Endothelial cell of umbilical vein (primary cell): ENCODE data around the gene MRFAP1. TPM values are rescaled to one million over a fixed set of nuclear protein-coding genes. Genes with fewer than 3 reads are reported as not detected.

Experiments
- BruUV-seq: library from RNA; stranded (reverse); fragments of 400-500 nt; replicated peaks from 2 replicates; lab custom pipeline; 2021; lab: Mats Ljungman, UMichigan
- CTCF ChIA-PET: fragments of 300-600, 350-600 bp; sonication (Branson Sonifier 250); formaldehyde crosslinking; loops from one replicate; lab custom pipeline; 2021; ENCODE audit warnings: antibody characterized with exemption, inconsistent platforms; lab: Charles Lee
- POLR2A ChIA-PET: fragments of 300-600, 350-600 bp; sonication (Branson Sonifier 250); formaldehyde crosslinking; loops from one replicate; lab custom pipeline; 2021; ENCODE audit warnings: antibody characterized with exemption, inconsistent platforms; lab: Charles Lee
- DNase-seq: peaks from one replicate; pipeline ENCODE4 v3.0.0-alpha.2; 2011; ENCODE audit warnings: low read depth, low spot score
- FAIRE-seq: peaks from 2 replicates; lab custom pipeline; 2011; peaks lifted over from hg19 to GRCh38; lab: Jason Lieb, UNC
- H2AFZ ChIP-seq: 2 replicates; pipeline ENCODE4 v1.6.0; 2012; ENCODE audit warnings: low read depth, low read length, control low read depth, inconsistent platforms
- H3K27ac ChIP-seq: 2 replicates; pipeline ENCODE4 v1.5.1; 2011; ENCODE audit warnings: low read depth, mild to moderate bottlenecking, control low read depth, low read length, moderate library complexity; ENCODE audit not compliant: insufficient read depth
- H3K27me3 ChIP-seq, 2 experiments: 2 replicates each; pipeline versions ENCODE4 v1.6.0 to v1.6.1; 2011; ENCODE audit warnings: low read length in 2 of 2, mixed read lengths in 1 of 2; ENCODE audit not compliant: control insufficient read depth in 2 of 2, insufficient read depth in 2 of 2
- H3K36me3 ChIP-seq, 2 experiments: 2 replicates in 1 of 2; 3 replicates in 1 of 2; pipeline ENCODE4 v1.5.1; 2011; ENCODE audit warnings: low read length in 2 of 2, mild to moderate bottlenecking in 1 of 2, moderate library complexity in 1 of 2; ENCODE audit not compliant: control insufficient read depth in 2 of 2, insufficient read depth in 2 of 2; ENCODE audit errors: extremely low read depth in 1 of 2
- H3K4me1 ChIP-seq: 3 replicates; pipeline ENCODE4 v1.5.1; 2011; ENCODE audit warnings: mild to moderate bottlenecking, low read length; ENCODE audit not compliant: control insufficient read depth, insufficient read depth; ENCODE audit errors: extremely low read depth
- H3K4me2 ChIP-seq: 2 replicates; pipeline ENCODE4 v1.6.1; 2011; ENCODE audit warnings: low read length, control low read depth, mixed read lengths; ENCODE audit not compliant: insufficient read depth
- H3K4me3 ChIP-seq, 3 experiments: fragments of 200-600 bp in 1 of 3; sonication (generic), shearing (Covaris generic) in 1 of 3; replicated peaks in 1 of 3; 2 replicates each; pipeline ENCODE4 v1.5.1; 2011 to 2016; ENCODE audit warnings: control low read depth in 3 of 3, low read length in 3 of 3, mild to moderate bottlenecking in 2 of 3, inconsistent platforms in 1 of 3, low read depth in 1 of 3, moderate library complexity in 1 of 3; ENCODE audit not compliant: insufficient read depth in 1 of 3
- H3K79me2 ChIP-seq: 2 replicates; pipeline ENCODE4 v1.6.0; 2012; ENCODE audit warnings: low read length, inconsistent platforms; ENCODE audit not compliant: control insufficient read depth, insufficient read depth
- H3K9ac ChIP-seq: replicated peaks from 2 replicates; pipeline ENCODE3; 2011; ENCODE audit warnings: low read length, control low read depth; ENCODE audit not compliant: insufficient read depth; ENCODE audit errors: extremely low read depth
- H3K9me1 ChIP-seq: replicated peaks from 3 replicates; pipeline ENCODE4 v1.6.0; 2011; ENCODE audit warnings: mild to moderate bottlenecking, low read length; ENCODE audit not compliant: control insufficient read depth, insufficient read depth; ENCODE audit errors: extremely low read depth
- H3K9me3 ChIP-seq: replicated peaks from 2 replicates; pipeline ENCODE4 v1.5.1; 2012; ENCODE audit warnings: low read length, inconsistent platforms; ENCODE audit not compliant: control insufficient read depth, insufficient read depth
- H4K20me1 ChIP-seq: replicated peaks from 2 replicates; pipeline ENCODE3; 2011; ENCODE audit warnings: mild to moderate bottlenecking, low read length; ENCODE audit not compliant: control insufficient read depth, insufficient read depth; ENCODE audit errors: extremely low read depth
- CTCF ChIP-seq, 2 donors: IDR thresholded peaks; 1 replicate in 1 of 2; 2 replicates in 1 of 2; pipeline ENCODE4 v1.5.1; 2011; ENCODE audit warnings: low read length in 2 of 2, mild to moderate bottlenecking in 2 of 2, moderate library complexity in 2 of 2, control low read depth in 1 of 2, inconsistent platforms in 1 of 2, low read depth in 1 of 2; ENCODE audit not compliant: insufficient read depth in 1 of 2; ENCODE audit errors: extremely low read depth in 1 of 2
- dilution Hi-C: fragments of 300-500 bp; cut with MboI; formaldehyde crosslinking; loops from one replicate; pipeline ENCODE4 v1.15.0; 2019; ENCODE audit warnings: low sequenced_read_pairs; ENCODE audit not compliant: extremely low pct_ligation_motif_present
- intact Hi-C: fragments of 100-400 bp; cut with micrococcal nuclease; formaldehyde crosslinking; loops from one replicate; pipeline ENCODE4 v1.10.0; 2022
- polyA plus RNA-seq, 4 experiments: library from polyadenylated mRNA; depleted of rRNA in 3 of 4; stranded (reverse) in 3 of 4; unstranded in 1 of 4; fragments of >200 nt; gene quantifications; 2 replicates each; pipeline versions ENCODE4 v1.2.1 to v1.2.3, GENCODE V29; 2011 to 2012; ENCODE audit warnings: missing spikeins in 1 of 4
- total RNA-seq: library from RNA; stranded (reverse); gene quantifications from 2 replicates; pipeline ENCODE4 v1.2.3, GENCODE V29; 2021

The MRFAP1 gene
- total and polyA plus RNA-seq, 2 donors (not counting 3 experiments of a cell fraction or from before 2014, with no cell fraction given) = 170 to 317 TPM

GRCh38 chr4:6632125-6632524, 8.4 kb upstream of the MRFAP1 start:
- no peaks in the 10 kb centered on the region for H4K20me1 ChIP-seq
- no TSS peak for BruUV-seq

More at GRCh38 chr4:6632125-6632524, 8.4 kb upstream of the MRFAP1 start:
- no peaks in the 10 kb centered on the region for H3K9me1 ChIP-seq
- DNase-seq = no peak
- FAIRE-seq = no peak
- H3K4me2 ChIP-seq = no peak overlapping the region
- H2AFZ ChIP-seq = no peak overlapping the region
- ChIA-PET POLR2A (no interaction called here), CTCF (no interaction called here)
- no peak overlapping the region for H3K27ac ChIP-seq
- H3K4me1 ChIP-seq = no peaks in the 10 kb centered on the region
- no peak for TF ChIP-seq CTCF (IDR thresholded peaks at IDR 0.05; ENCODE audit: extremely low read depth in 1 of 2, insufficient read depth in 1 of 2, low read depth in 1 of 2, low read length in 2 of 2)
- H3K79me2 ChIP-seq = no peaks in the 10 kb centered on the region
- no peak overlapping the region for H3K4me3 ChIP-seq
- dilution Hi-C loops (no loop called here), intact Hi-C loops (no loop called here)
- H3K36me3 ChIP-seq = no peaks in the 10 kb centered on the region
- H3K27me3 ChIP-seq = no peaks in the 10 kb centered on the region
- H3K9ac ChIP-seq = no peak overlapping the region
- no peaks in the 10 kb centered on the region for H3K9me3 ChIP-seq
